ENCODE results near the gene SERPINA5.

DNA sequence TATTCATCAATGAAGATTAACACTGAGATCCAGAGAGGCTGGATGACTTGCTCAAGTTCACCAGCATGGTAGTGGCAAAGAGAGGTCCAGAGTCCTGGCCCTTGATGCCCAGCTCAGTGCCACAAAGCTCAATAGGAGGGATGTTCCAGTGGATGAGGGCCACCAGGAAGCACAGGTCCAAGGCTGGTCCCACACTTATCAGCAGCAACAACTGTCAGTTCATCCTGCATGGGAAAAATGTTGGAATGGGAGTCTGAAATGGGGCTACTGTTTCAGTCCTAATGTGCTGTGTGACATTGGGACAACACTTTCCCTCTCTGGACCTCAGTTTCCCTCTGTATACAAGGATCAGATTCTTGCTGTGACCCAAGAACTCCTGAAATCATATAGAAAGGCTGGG, 11.2 kb downstream of the SERPINA5 start:
- TF ChIP-seq FOXK1 (CRISPR knock-in tag; IDR thresholded peaks at IDR 0.05) (no peak), JUN (CRISPR knock-in tag; IDR thresholded peaks at IDR 0.05) (no peak), CTCF (IDR thresholded peaks at IDR 0.05) (no peak), ETV6 (CRISPR knock-in tag; IDR thresholded peaks at IDR 0.05) (no peak), ZNF138 (CRISPR knock-in tag; conservative IDR thresholded peaks at IDR 0.05) (no peak), KAT7 (CRISPR knock-in tag; IDR thresholded peaks at IDR 0.05; ENCODE audit: borderline replicate concordance) (no peak), RELA (CRISPR knock-in tag; IDR thresholded peaks at IDR 0.05; ENCODE audit: borderline replicate concordance) (no peak), IRF1 (CRISPR knock-in tag; IDR thresholded peaks at IDR 0.05) (no peak), IRF2 (CRISPR knock-in tag; IDR thresholded peaks at IDR 0.05; ENCODE audit: borderline replicate concordance, low read depth) (no peak), GABPB1 (CRISPR knock-in tag; IDR thresholded peaks at IDR 0.05) (no peak), ZNF512 (CRISPR knock-in tag; IDR thresholded peaks at IDR 0.05; ENCODE audit: borderline replicate concordance) (no peak)
- TF ChIP-seq, protein P1, sequence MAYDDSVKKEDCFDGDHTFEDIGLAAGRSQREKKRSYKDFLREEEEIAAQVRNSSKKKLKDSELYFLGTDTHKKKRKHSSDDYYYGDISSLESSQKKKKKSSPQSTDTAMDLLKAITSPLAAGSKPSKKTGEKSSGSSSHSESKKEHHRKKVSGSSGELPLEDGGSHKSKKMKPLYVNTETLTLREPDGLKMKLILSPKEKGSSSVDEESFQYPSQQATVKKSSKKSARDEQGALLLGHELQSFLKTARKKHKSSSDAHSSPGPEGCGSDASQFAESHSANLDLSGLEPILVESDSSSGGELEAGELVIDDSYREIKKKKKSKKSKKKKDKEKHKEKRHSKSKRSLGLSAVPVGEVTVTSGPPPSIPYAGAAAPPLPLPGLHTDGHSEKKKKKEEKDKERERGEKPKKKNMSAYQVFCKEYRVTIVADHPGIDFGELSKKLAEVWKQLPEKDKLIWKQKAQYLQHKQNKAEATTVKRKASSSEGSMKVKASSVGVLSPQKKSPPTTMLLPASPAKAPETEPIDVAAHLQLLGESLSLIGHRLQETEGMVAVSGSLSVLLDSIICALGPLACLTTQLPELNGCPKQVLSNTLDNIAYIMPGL (CRISPR knock-in tag; IDR thresholded peaks at IDR 0.05) = no peak
- TF ChIP-seq, protein P2, sequence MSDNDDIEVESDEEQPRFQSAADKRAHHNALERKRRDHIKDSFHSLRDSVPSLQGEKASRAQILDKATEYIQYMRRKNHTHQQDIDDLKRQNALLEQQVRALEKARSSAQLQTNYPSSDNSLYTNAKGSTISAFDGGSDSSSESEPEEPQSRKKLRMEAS (CRISPR knock-in tag; IDR thresholded peaks at IDR 0.05) = no peak
- TF ChIP-seq, protein P3, sequence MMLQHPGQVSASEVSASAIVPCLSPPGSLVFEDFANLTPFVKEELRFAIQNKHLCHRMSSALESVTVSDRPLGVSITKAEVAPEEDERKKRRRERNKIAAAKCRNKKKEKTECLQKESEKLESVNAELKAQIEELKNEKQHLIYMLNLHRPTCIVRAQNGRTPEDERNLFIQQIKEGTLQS (CRISPR knock-in tag; conservative IDR thresholded peaks at IDR 0.05) = no peak

All from WTC11 (cell line).